A549 (cell line): ENCODE measurements around the gene MAML2. TPM values are rescaled to one million over a fixed set of nuclear protein-coding genes. Genes with fewer than 3 reads are reported as not detected.

Experiments
- ATAC-seq, 2 experiments: fragments of 200-7000 bp in 1 of 2; fragments of >200 bp in 1 of 2; cut with Nextera tagmentation in 1 of 2; cut with Tn5 transposase in 1 of 2; 3 replicates each; pipeline versions ENCODE4 v1.8.0 to v1.9.1; 2018 to 2020; ENCODE audit warnings: mild to moderate bottlenecking in 1 of 2, moderate library complexity in 1 of 2
- CTCF ChIA-PET: fragments of 300-600 bp; sonication (Branson Sonifier 250); formaldehyde crosslinking; extraction: SDS; loops from one replicate; lab custom pipeline; 2021; ENCODE audit warnings: antibody characterized with exemption, inconsistent platforms; lab: Yijun Ruan, JAX
- POLR2A ChIA-PET: fragments of 350-600 bp; formaldehyde crosslinking; extraction: SDS; loops from one replicate; lab custom pipeline; 2021; ENCODE audit warnings: antibody characterized with exemption, inconsistent platforms; lab: Yijun Ruan, JAX
- DNase-seq, 2 experiments: peaks; one replicate each; pipeline versions ENCODE4 v3.0.0 to v3.0.0-alpha.2; 2011 to 2016; ENCODE audit warnings: low read depth in 1 of 2, low spot score in 1 of 2
- FAIRE-seq: peaks from 2 replicates; lab custom pipeline; 2011; peaks lifted over from hg19 to GRCh38; lab: Jason Lieb, UNC
- H3K27ac ChIP-seq, 2 experiments: fragments of >200 bp; sonication (Bioruptor Twin); formaldehyde crosslinking; 3 replicates each; pipeline ENCODE4 v1.5.1; 2016 to 2017
- H3K4me1 ChIP-seq: fragments of >200 bp; sonication (Bioruptor Twin); formaldehyde crosslinking; 3 replicates; pipeline ENCODE4 v1.6.1; 2016
- H3K4me2 ChIP-seq: fragments of >200 bp; sonication (Bioruptor Twin); formaldehyde crosslinking; 3 replicates; pipeline ENCODE4 v1.6.1; 2016
- H3K4me3 ChIP-seq: fragments of >200 bp; sonication (Bioruptor Twin); formaldehyde crosslinking; 3 replicates; pipeline ENCODE4 v1.5.1; 2016
- H3K9me3 ChIP-seq: fragments of >200 bp; sonication (Bioruptor Twin); formaldehyde crosslinking; 3 replicates; pipeline ENCODE4 v1.6.1; 2016
- ATOH8 ChIP-seq: fragments of 250-450 bp; sonication (Bioruptor Pico); IDR thresholded peaks from 2 replicates; pipeline ENCODE4 v1.5.0; 2020; ENCODE audit warnings: low read depth, mild to moderate bottlenecking, moderate library complexity
- CBX2 ChIP-seq: fragments of 200-600 bp; sonication (generic); IDR thresholded peaks from 2 replicates; pipeline ENCODE4 v1.6.1; 2016; ENCODE audit warnings: low read depth, mild to moderate bottlenecking, borderline replicate concordance
- CHD4 ChIP-seq: fragments of 200-600 bp; sonication (generic); IDR thresholded peaks from 2 replicates; pipeline ENCODE4 v1.6.1; 2016; ENCODE audit warnings: antibody characterized with exemption, mild to moderate bottlenecking, borderline replicate concordance
- EHMT2 ChIP-seq: fragments of 200-600 bp; sonication (generic); IDR thresholded peaks from 2 replicates; pipeline ENCODE4 v1.6.1; 2016; ENCODE audit warnings: antibody characterized with exemption, low read depth, mild to moderate bottlenecking, moderate library complexity
- ELK1 ChIP-seq: fragments of 150-350 bp; IDR thresholded peaks from 2 replicates; pipeline ENCODE4 v1.6.1; 2014; ENCODE audit warnings: low read depth, mild to moderate bottlenecking, low read length
- ESRRA ChIP-seq: fragments of 150-350 bp; IDR thresholded peaks from 2 replicates; pipeline ENCODE4 v1.6.1; 2014; ENCODE audit warnings: mild to moderate bottlenecking, low read length, borderline replicate concordance
- FOSB ChIP-seq: fragments of 250-450 bp; sonication (Bioruptor Pico); IDR thresholded peaks from 2 replicates; pipeline ENCODE4 v1.5.0; 2020; ENCODE audit warnings: mild to moderate bottlenecking, moderate library complexity
- FOSL2 ChIP-seq, 2 experiments: fragments of 450-650 bp in 1 of 2; fragments of >200 bp in 1 of 2; sonication (Bioruptor Twin) in 1 of 2; formaldehyde crosslinking; IDR thresholded peaks; 2 replicates each; pipeline versions ENCODE4 v1.5.0 to v1.6.1; 2016 to 2020; ENCODE audit warnings: mild to moderate bottlenecking in 1 of 2, moderate library complexity in 1 of 2
- HDAC2 ChIP-seq: fragments of 200-600 bp; sonication (generic); IDR thresholded peaks from 2 replicates; pipeline ENCODE4 v1.6.1; 2016
- HES2 ChIP-seq: fragments of >200 bp; sonication (Bioruptor Twin); formaldehyde crosslinking; IDR thresholded peaks from 2 replicates; pipeline ENCODE4 v1.6.1; 2016
- HEYL ChIP-seq: fragments of 250-450 bp; sonication (Bioruptor Pico); IDR thresholded peaks from 2 replicates; pipeline ENCODE4 v1.8.0; 2021; ENCODE audit warnings: mild to moderate bottlenecking, moderate library complexity
- HOXB13 ChIP-seq: fragments of 250-450 bp; sonication (Bioruptor Pico); IDR thresholded peaks from 2 replicates; pipeline ENCODE4 v1.5.0; 2020; ENCODE audit warnings: low read depth, mild to moderate bottlenecking, moderate library complexity
- JUN ChIP-seq, 2 experiments: fragments of >200 bp; sonication (Bioruptor Twin); formaldehyde crosslinking; IDR thresholded peaks; 2 replicates in 1 of 2; 3 replicates in 1 of 2; pipeline ENCODE4 v1.6.1; 2016 to 2017
- JUNB ChIP-seq: fragments of >200 bp; sonication (Bioruptor Twin); formaldehyde crosslinking; IDR thresholded peaks from 2 replicates; pipeline ENCODE4 v1.6.1; 2016
- KDM5A ChIP-seq: fragments of 200-600 bp; sonication (generic); IDR thresholded peaks from 2 replicates; pipeline ENCODE4 v1.6.1; 2016; ENCODE audit warnings: antibody characterized with exemption, mild to moderate bottlenecking
- MAFK ChIP-seq: fragments of 450-650 bp; IDR thresholded peaks from 2 replicates; pipeline ENCODE4 v1.6.1; 2014; ENCODE audit not compliant: partially characterized antibody
- MAX ChIP-seq: IDR thresholded peaks from 2 replicates; pipeline ENCODE4 v1.6.1; 2012
- NPAS2 ChIP-seq: fragments of 250-450 bp; sonication (Bioruptor Pico); IDR thresholded peaks from 2 replicates; pipeline ENCODE4 v1.8.0; 2022; ENCODE audit warnings: mild to moderate bottlenecking, moderate library complexity, borderline replicate concordance
- PBX3 ChIP-seq: IDR thresholded peaks from 2 replicates; pipeline ENCODE4 v1.6.1; 2012
- RARB ChIP-seq: fragments of 250-450 bp; sonication (Bioruptor Pico); IDR thresholded peaks from 2 replicates; pipeline ENCODE4 v1.8.0; 2021; ENCODE audit warnings: mild to moderate bottlenecking, moderate library complexity
- RFX5 ChIP-seq: fragments of 450-650 bp; IDR thresholded peaks from 2 replicates; pipeline ENCODE4 v1.7.1; 2014; ENCODE audit warnings: antibody characterized with exemption, mild to moderate bottlenecking, moderate library complexity
- SREBF2 ChIP-seq: fragments of 450-650 bp; IDR thresholded peaks from 2 replicates; pipeline ENCODE4 v1.6.1; 2014; ENCODE audit warnings: mild to moderate bottlenecking, moderate library complexity
- ZNF302 ChIP-seq: fragments of 250-450 bp; sonication (Bioruptor Pico); IDR thresholded peaks from 2 replicates; pipeline ENCODE4 v1.9.0; 2021; ENCODE audit warnings: inconsistent platforms, mild to moderate bottlenecking, moderate library complexity
- WGBS: methylation state at CpG from one replicate; pipeline ENCODE4 v1.1.6; 2017; ENCODE audit errors: missing lambda C conversion rate; 5-methylcytosine and 5-hydroxymethylcytosine counted together
- polyA plus RNA-seq, 4 experiments: library from polyadenylated mRNA; depleted of rRNA in 3 of 4; stranded (reverse); fragments of >200 nt; fragmentation: RNase III in 1 of 4; extraction: RNeasy Plus Mini Kit Qiagen cat#74134 plus additional on column Dnase treatment in 1 of 4; gene quantifications; 2 replicates in 3 of 4; 3 replicates in 1 of 4; pipeline ENCODE4 v1.2.3, GENCODE V29; 2011 to 2017

Gene MAML2
- polyA plus RNA-seq, 2 of the 4 experiments (the other 2 are of a cell fraction): 1.5 to 2.5 TPM

GRCh38 chr11:96178049-96178886 is 164.7 kb downstream of the MAML2 start:
- CTCF ChIA-PET: no interaction called here
- FAIRE-seq (no peak), ATAC-seq (no peak), DNase-seq (no peak)
- POLR2A ChIA-PET: interaction anchor here (1.2 kb wide), 1 partner anchor 65 kb away, joined by 4 read pairs; no protein-coding TSS in a partner anchor
- Histone ChIP-seq H3K9me3 (no peaks in the 10 kb centered on the region), H3K4me3 (no peak overlapping the region), H3K4me1 (no peaks in the 10 kb centered on the region), H3K4me2 (no peak overlapping the region), H3K27ac (no peak overlapping the region)
- no peak for TF ChIP-seq FOSB (CRISPR knock-in tag)
- no peak for TF ChIP-seq PBX3
- no peak for TF ChIP-seq EHMT2
- no peak for TF ChIP-seq HES2
- no peak for TF ChIP-seq ESRRA
- TF ChIP-seq HOXB13: no peak
- TF ChIP-seq ATOH8 (CRISPR knock-in tag): no peak
- no peak for TF ChIP-seq JUNB
- TF ChIP-seq RFX5: no peak
- no peak for TF ChIP-seq JUN (IDR thresholded peaks at IDR 0.05)
- TF ChIP-seq KDM5A: no peak
- 90% methylated on average over 12 of the region's 12 CpGs for whole genome bisulfite sequencing

- H3K4me2 ChIP-seq: no peak overlapping the region
- no peak overlapping the region for H3K27ac ChIP-seq
- FAIRE-seq: no peak
- H3K4me1 ChIP-seq: no peaks in the 10 kb centered on the region
- no peak for DNase-seq
- 93% methylated on average over 3 of the region's 3 CpGs for WGBS
- TF ChIP-seq FOSL2 (IDR thresholded peaks at IDR 0.05) (no peak), FOSL2 (CRISPR knock-in tag; IDR thresholded peaks at IDR 0.05) (no peak), ZNF302 (CRISPR knock-in tag) (no peak), RFX5 (no peak), NPAS2 (CRISPR knock-in tag) (no peak), MAFK (no peak), ELK1 (no peak), ESRRA (no peak), CHD4 (no peak), RARB (CRISPR knock-in tag) (no peak), HEYL (no peak), CBX2 (no peak), HDAC2 (no peak), EHMT2 (no peak), HES2 (no peak), SREBF2 (no peak), PBX3 (no peak), MAX (no peak)
- ATAC-seq: no peak
- CTCF ChIA-PET: no interaction called here
- H3K9me3 ChIP-seq: no peaks in the 10 kb centered on the region
- H3K4me3 ChIP-seq: no peak overlapping the region
- POLR2A ChIA-PET: no interaction called here
These were observed 165.8 kb downstream of the MAML2 start for GRCh38 chr11:96177146-96177545.
